Activated CD4-positive, alpha-beta T cell treated with anti-CD3 and anti-CD28 coated beads for 36 hours (primary cell): Measurements from ENCODE around the gene DENR. TPM values are rescaled to one million over a fixed set of nuclear protein-coding genes. Genes with fewer than 3 reads are reported as not detected.
"Not testable (repeated sequence)": the region's sequence is repeated elsewhere in the genome, so short reads cannot be mapped to it uniquely, and the experiment has no call there.

Source experiments
- ATAC-seq: fragments of 200-7000 bp; cut with Tn5 transposase; one replicate; pipeline ENCODE4 v1.10.0; 2021; ENCODE audit warnings: mild to moderate bottlenecking, moderate library complexity
- CTCF ChIA-PET: fragments of 350-600 bp; sonication (Branson Sonifier 250); formaldehyde crosslinking; loops from one replicate; lab custom pipeline; 2021; ENCODE audit warnings: antibody characterized with exemption; lab: Charles Lee
- POLR2A ChIA-PET: fragments of 350-600 bp; sonication (Branson Sonifier 250); formaldehyde crosslinking; loops from one replicate; lab custom pipeline; 2021; ENCODE audit warnings: antibody characterized with exemption, inconsistent platforms; lab: Charles Lee
- DNase-seq: peaks from one replicate; pipeline ENCODE4 v3.0.0-alpha.2; 2020
- H3K27ac Mint-ChIP-seq: one replicate; pipeline ENCODE4 v1.8.0; 2021; ENCODE audit warnings: mixed read lengths
- H3K27me3 Mint-ChIP-seq: one replicate; pipeline ENCODE4 v1.8.0; 2021; ENCODE audit warnings: mixed read lengths
- H3K36me3 Mint-ChIP-seq: one replicate; pipeline ENCODE4 v1.8.0; 2021; ENCODE audit warnings: low read depth, mixed read lengths
- H3K4me1 Mint-ChIP-seq: one replicate; pipeline ENCODE4 v1.8.0; 2021; ENCODE audit warnings: mixed read lengths
- H3K4me3 Mint-ChIP-seq: one replicate; pipeline ENCODE4 v1.8.0; 2021; ENCODE audit warnings: mild to moderate bottlenecking, moderate library complexity, mixed read lengths
- H3K9me3 Mint-ChIP-seq: one replicate; pipeline ENCODE4 v1.8.0; 2021; ENCODE audit warnings: low read depth, mixed read lengths
- intact Hi-C, 2 experiments: fragments of 100-400 bp; cut with DNase I in 1 of 2; cut with micrococcal nuclease in 1 of 2; formaldehyde crosslinking; loops; one replicate each; pipeline versions ENCODE4 v1.14.2 to v1.15.1; 2022 to 2024; cut with DNase I, micrococcal nuclease
- total RNA-seq, 2 experiments: library from RNA; stranded (reverse); gene quantifications; one replicate each; pipeline ENCODE4 v1.2.3, GENCODE V29; 2021

The DENR gene
- total RNA-seq, 2 experiments from 2014 or later: 64.1 to 76.9 TPM

- intact Hi-C loops: no loop called here
- ATAC-seq (no peak), DNase-seq (no peak)
- Mint-ChIP-seq H3K36me3 (no peaks in the 10 kb centered on the region), H3K4me3 (no peak overlapping the region), H3K27me3 (no peaks in the 10 kb centered on the region), H3K27ac (no peak overlapping the region), H3K4me1 (peaks cover 2% of the 10 kb centered on the region), H3K9me3 (no peaks in the 10 kb centered on the region)
- ChIA-PET POLR2A (no interaction called here), CTCF (no interaction called here)
Observed at GRCh38 chr12:122743895-122744525, 8.6 kb upstream of the DENR start.

- no peaks in the 10 kb centered on the region for H3K36me3 Mint-ChIP-seq
- intact Hi-C loops: no loop called here
- H3K27me3 Mint-ChIP-seq: no peaks in the 10 kb centered on the region
- DNase-seq (no peak), ATAC-seq (no peak)
- H3K27ac Mint-ChIP-seq: no peak overlapping the region
- CTCF ChIA-PET: no interaction called here
- POLR2A ChIA-PET: no interaction called here
- H3K4me3 Mint-ChIP-seq: no peak overlapping the region
- H3K4me1 Mint-ChIP-seq: peaks cover 20% of the 10 kb centered on the region
- no peaks in the 10 kb centered on the region for H3K9me3 Mint-ChIP-seq
Observed at GRCh38 chr12:122747224-122748135, 5.1 kb upstream of the DENR start.

- Mint-ChIP-seq H3K36me3 (peaks cover 18% of the 10 kb centered on the region), H3K9me3 (no peaks in the 10 kb centered on the region), H3K4me3 (no peak overlapping the region), H3K27ac (no peak overlapping the region), H3K27me3 (no peaks in the 10 kb centered on the region), H3K4me1 (peaks cover 34% of the 10 kb centered on the region)
- POLR2A ChIA-PET: no interaction called here
- intact Hi-C loops: loop anchor here (5.0 to 10.0 kb wide), 2 partner anchors 327 to 355 kb away; partner anchors contain the start of gene CLIP1 (in 1 of the 2)
- ATAC-seq: no peak
- CTCF ChIA-PET: no interaction called here
- DNase-seq: no peak
Observed at GRCh38 chr12:122749569-122750332, 2.9 kb upstream of the DENR start.

DNA sequence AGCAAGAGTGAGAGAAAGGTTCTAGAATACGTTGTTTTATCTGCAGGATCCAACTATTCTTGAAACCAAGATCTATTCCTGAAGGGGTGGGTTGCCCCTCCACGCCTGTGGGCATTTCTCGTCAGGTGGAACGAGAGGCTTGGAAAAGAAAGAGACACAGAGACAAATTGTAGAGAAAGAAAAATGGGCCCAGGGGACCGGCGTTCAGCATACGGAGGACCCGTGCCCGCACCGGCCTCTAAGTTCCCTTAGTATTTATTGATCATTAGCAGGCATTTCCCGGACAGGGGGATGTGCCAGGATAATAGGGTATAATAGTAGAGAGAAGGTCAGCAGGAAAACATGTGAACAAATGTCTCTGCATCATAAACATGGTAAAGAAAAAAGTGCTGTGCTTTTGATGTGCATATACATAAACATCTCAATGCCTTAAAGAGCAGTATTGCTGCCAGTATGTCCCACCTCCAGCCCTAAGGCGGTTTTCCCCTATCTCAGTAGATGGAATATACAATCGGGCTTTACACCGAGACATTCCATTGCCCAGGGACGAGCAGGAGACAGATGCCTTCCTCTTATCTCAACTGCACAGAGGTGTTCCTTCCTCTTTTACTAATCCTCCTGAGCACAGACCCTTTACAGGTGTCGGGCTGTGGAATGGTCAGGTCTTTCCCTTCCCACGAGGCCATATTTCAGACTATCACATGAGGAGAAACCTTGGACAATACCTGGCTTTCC, 1.7 kb upstream of the DENR start:
- Mint-ChIP-seq H3K4me3 (peak overlapping the region; percentile 92), H3K27ac (peak overlapping the region; percentile 11), H3K36me3 (peaks cover 26% of the 10 kb centered on the region), H3K4me1 (peaks cover 42% of the 10 kb centered on the region)
- H3K27me3 Mint-ChIP-seq, POLR2A ChIA-PET, DNase-seq, ATAC-seq, H3K9me3 Mint-ChIP-seq, CTCF ChIA-PET: not testable (repeated sequence)
- intact Hi-C loops: loop anchor here (5.0 to 10.0 kb wide), 2 partner anchors 329 to 356 kb away; partner anchors contain the start of gene CLIP1 (in 1 of the 2)

- no peaks in the 10 kb centered on the region for H3K9me3 Mint-ChIP-seq
- ATAC-seq (no peak), DNase-seq (no peak)
- CTCF ChIA-PET: interaction anchor here (0.6 to 1.0 kb wide), 6 partner anchors 9 to 964 kb away, joined by 3 to 5 read pairs (median 3); no protein-coding TSS in a partner anchor
- peaks cover 49% of the 10 kb centered on the region for H3K36me3 Mint-ChIP-seq
- peak overlapping the region; percentile 92 for H3K4me3 Mint-ChIP-seq
- peak overlapping the region; percentile 96 for H3K27ac Mint-ChIP-seq
- POLR2A ChIA-PET: no interaction called here
- peaks cover 55% of the 10 kb centered on the region for H3K4me1 Mint-ChIP-seq
- no peaks in the 10 kb centered on the region for H3K27me3 Mint-ChIP-seq
- intact Hi-C loops: loop anchor here (1.0 to 10.0 kb wide), 5 partner anchors 21 to 486 kb away; partner anchors contain the start of genes CCDC62 (in 1 of the 2), CLIP1 (in 1 of the 2) and VPS33A (in 1 of the 2)
Observed at GRCh38 chr12:122753319-122753650, 661 bp downstream of the DENR start.

DNA sequence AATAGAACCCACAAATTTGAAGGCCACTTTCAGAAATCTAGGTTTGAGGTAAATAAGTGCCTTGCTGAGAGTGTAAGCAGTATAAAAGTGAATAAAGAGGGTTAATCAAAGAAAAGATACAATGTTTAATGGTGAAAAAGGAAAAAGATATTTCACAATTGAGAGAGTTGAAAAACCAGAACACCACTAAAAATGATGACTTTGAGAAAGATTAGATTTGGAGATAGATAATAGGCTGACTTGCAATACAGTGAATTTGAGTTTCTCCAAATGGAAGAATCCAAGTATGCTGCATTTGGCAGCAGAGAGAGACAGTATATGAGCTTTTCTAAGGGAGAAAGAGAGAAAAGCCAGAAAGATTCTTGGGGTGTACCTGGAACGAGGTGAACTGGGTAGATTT, 2.2 kb downstream of the DENR start:
- peak overlapping the region; percentile 29 for H3K27ac Mint-ChIP-seq
- H3K4me3 Mint-ChIP-seq: no peak overlapping the region
- H3K27me3 Mint-ChIP-seq: no peaks in the 10 kb centered on the region
- intact Hi-C loops: loop anchor here (5.0 to 10.0 kb wide), 2 partner anchors 332 to 360 kb away; partner anchors contain the start of gene CLIP1 (in 1 of the 2)
- DNase-seq (no peak), ATAC-seq (no peak)
- ChIA-PET POLR2A (no interaction called here), CTCF (no interaction called here)
- peaks cover 57% of the 10 kb centered on the region for H3K36me3 Mint-ChIP-seq
- peaks cover 55% of the 10 kb centered on the region for H3K4me1 Mint-ChIP-seq
- no peaks in the 10 kb centered on the region for H3K9me3 Mint-ChIP-seq

GRCh38 chr12:122757568-122757967, 4.9 kb downstream of the DENR start:
- Mint-ChIP-seq H3K36me3 (peaks cover 64% of the 10 kb centered on the region), H3K27me3 (no peaks in the 10 kb centered on the region), H3K4me3 (no peak overlapping the region), H3K27ac (peak overlapping the region; percentile 23), H3K9me3 (no peaks in the 10 kb centered on the region), H3K4me1 (peaks cover 40% of the 10 kb centered on the region)
- ATAC-seq: no peak
- intact Hi-C loops: loop anchor here in 1 of 2 experiments (10.0 kb wide), 1 partner anchor 363 kb away; no protein-coding TSS in a partner anchor
- DNase-seq: no peak
- CTCF ChIA-PET: interaction anchor here (0.6 to 0.7 kb wide), 3 partner anchors 120 to 480 kb away, joined by 3 to 4 read pairs (median 3); no protein-coding TSS in a partner anchor
- POLR2A ChIA-PET: no interaction called here

- CTCF ChIA-PET: no interaction called here
- H3K9me3 Mint-ChIP-seq: no peaks in the 10 kb centered on the region
- H3K27ac Mint-ChIP-seq: no peak overlapping the region
- H3K4me1 Mint-ChIP-seq: no peaks in the 10 kb centered on the region
- DNase-seq (no peak), ATAC-seq (no peak)
- no peaks in the 10 kb centered on the region for H3K36me3 Mint-ChIP-seq
- no peak overlapping the region for H3K4me3 Mint-ChIP-seq
- POLR2A ChIA-PET: no interaction called here
- intact Hi-C loops: no loop called here
- no peaks in the 10 kb centered on the region for H3K27me3 Mint-ChIP-seq
Observed at GRCh38 chr12:122785503-122785902, 32.9 kb downstream of the DENR start.

DNA sequence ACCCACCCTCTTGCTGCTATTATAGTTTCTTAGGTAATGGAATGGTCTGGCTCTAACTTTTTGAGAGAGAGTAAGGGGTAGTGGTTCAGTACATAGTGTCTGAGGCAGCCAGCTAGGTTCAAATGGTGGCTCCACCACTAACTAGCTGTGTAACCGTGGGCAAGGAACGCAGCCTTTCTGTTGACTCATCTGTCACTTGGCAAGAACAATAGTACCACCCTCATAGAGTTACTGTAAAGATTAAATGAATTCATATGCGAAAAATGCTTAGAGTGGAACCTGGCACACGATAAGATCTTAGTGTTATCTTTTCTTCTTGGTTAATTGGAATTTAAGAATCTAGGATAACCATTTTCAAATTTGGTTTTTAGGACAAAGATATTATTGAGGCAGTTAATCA, 35.8 kb downstream of the DENR start:
- H3K4me3 Mint-ChIP-seq: no peak overlapping the region
- ChIA-PET CTCF (interaction anchor here (0.6 kb wide), 1 partner anchor 1083 kb away, joined by 4 read pairs; no protein-coding TSS in a partner anchor), POLR2A (no interaction called here)
- no peaks in the 10 kb centered on the region for H3K27me3 Mint-ChIP-seq
- no peaks in the 10 kb centered on the region for H3K36me3 Mint-ChIP-seq
- H3K27ac Mint-ChIP-seq: no peak overlapping the region
- no peaks in the 10 kb centered on the region for H3K9me3 Mint-ChIP-seq
- DNase-seq (no peak), ATAC-seq (no peak)
- intact Hi-C loops: no loop called here
- no peaks in the 10 kb centered on the region for H3K4me1 Mint-ChIP-seq

DNA sequence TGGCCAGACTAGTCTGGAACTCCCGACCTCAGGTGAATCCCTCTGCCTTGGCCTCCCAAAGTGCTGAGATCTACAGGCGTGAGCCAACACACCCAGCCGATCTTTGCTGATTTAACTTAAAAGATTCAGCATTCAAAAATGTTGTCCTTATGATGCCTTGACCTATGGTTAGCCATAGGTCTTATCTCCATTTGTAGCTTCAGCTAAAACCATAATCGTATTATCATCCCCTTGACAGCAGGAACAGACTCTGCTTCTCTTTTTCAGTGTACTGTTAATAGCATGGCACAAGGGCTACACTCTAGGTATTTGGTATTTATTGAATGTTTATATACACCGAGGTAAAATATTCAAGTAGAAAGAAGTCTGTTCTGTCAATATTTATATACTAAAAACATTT, 37.0 kb downstream of the DENR start:
- Mint-ChIP-seq H3K27ac (no peak overlapping the region), H3K4me1 (no peaks in the 10 kb centered on the region), H3K4me3 (no peak overlapping the region), H3K9me3 (no peaks in the 10 kb centered on the region), H3K36me3 (no peaks in the 10 kb centered on the region), H3K27me3 (no peaks in the 10 kb centered on the region)
- ATAC-seq: no peak
- ChIA-PET CTCF (interaction anchor here (0.6 to 1.2 kb wide), 3 partner anchors 19 to 191 kb away, joined by 4 to 6 read pairs (median 5); no protein-coding TSS in a partner anchor), POLR2A (no interaction called here)
- intact Hi-C loops: loop anchor here in 1 of 2 experiments (5.0 kb wide), 1 partner anchor 43 kb away; no protein-coding TSS in a partner anchor
- no peak for DNase-seq
